NCI-H2107 (cell line): ENCODE data around the gene IQGAP1.

Experiments
- DNase-seq: peaks from one replicate; lab custom pipeline; 2025; lab: John Stamatoyannopoulos, UW

The IQGAP1 gene

GRCh38 chr15:90442423-90442822, 54.4 kb downstream of the IQGAP1 start:
- DNase-seq = no peak

- no peak for DNase-seq
Measured at GRCh38 chr15:90449206-90449735, 61.2 kb downstream of the IQGAP1 start.

- peak; percentile 21 for DNase-seq
Measured at GRCh38 chr15:90451053-90451850, 63.2 kb downstream of the IQGAP1 start.

- no peak for DNase-seq
Measured at GRCh38 chr15:90456236-90456635, 68.2 kb downstream of the IQGAP1 start.

- DNase-seq = no peak
Measured at GRCh38 chr15:90458061-90458460, 70.0 kb downstream of the IQGAP1 start.

GRCh38 chr15:90459368-90459767, 71.3 kb downstream of the IQGAP1 start:
- no peak for DNase-seq

GRCh38 chr15:90460142-90460824, 72.2 kb downstream of the IQGAP1 start:
- no peak for DNase-seq

GRCh38 chr15:90463381-90463780, 75.3 kb downstream of the IQGAP1 start:
- no peak for DNase-seq

GRCh38 chr15:90465140-90465929, 77.3 kb downstream of the IQGAP1 start:
- DNase-seq = no peak

- no peak for DNase-seq
Measured at GRCh38 chr15:90465930-90466567, 78.0 kb downstream of the IQGAP1 start.

GRCh38 chr15:90469723-90470122, 81.7 kb downstream of the IQGAP1 start:
- DNase-seq = no peak

GRCh38 chr15:90470453-90470852, 82.4 kb downstream of the IQGAP1 start:
- DNase-seq = no peak

- DNase-seq = no peak
Measured at GRCh38 chr15:90471126-90471525, 83.1 kb downstream of the IQGAP1 start.

- no peak for DNase-seq
Measured at GRCh38 chr15:90471769-90472168, 83.7 kb downstream of the IQGAP1 start.

- DNase-seq = no peak
Measured at GRCh38 chr15:90478846-90479481, 90.9 kb downstream of the IQGAP1 start.

GRCh38 chr15:90479656-90480055, 91.6 kb downstream of the IQGAP1 start:
- no peak for DNase-seq

GRCh38 chr15:90481023-90481422, 93.0 kb downstream of the IQGAP1 start:
- no peak for DNase-seq

GRCh38 chr15:90482124-90483011, 94.3 kb downstream of the IQGAP1 start:
- DNase-seq = no peak

- no peak for DNase-seq
Measured at GRCh38 chr15:90483012-90483307, 94.9 kb downstream of the IQGAP1 start.

GRCh38 chr15:90483637-90484036, 95.6 kb downstream of the IQGAP1 start:
- no peak for DNase-seq

GRCh38 chr15:90487186-90487585, 99.1 kb downstream of the IQGAP1 start:
- no peak for DNase-seq
